GM19455 (cell line): ENCODE results near the gene FGG.

Experiments used
- ATAC-seq: cut with Tn5 transposase; IDR thresholded peaks from one replicate; pipeline ENCODE4 v1.9.1; 2021; ENCODE audit not compliant: unreplicated experiment

FGG gene

DNA sequence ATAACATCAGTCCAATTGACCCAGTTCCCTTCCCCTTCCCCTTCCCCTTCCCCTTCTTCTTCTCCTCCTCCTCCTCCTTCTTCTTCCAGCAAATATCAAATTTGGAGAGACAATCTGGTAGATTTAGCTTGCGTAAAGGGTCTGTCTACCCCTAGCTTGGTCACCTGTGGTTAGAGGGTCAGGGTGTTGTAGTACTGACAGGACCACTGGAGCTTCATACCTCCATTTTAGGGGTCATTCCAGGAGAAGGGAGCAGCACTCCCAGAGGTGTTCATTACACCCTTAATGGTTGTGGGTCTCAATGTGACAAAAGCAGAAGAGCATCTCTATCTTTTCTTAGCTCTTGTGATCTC lies 53.3 kb downstream of the FGG start:
- ATAC-seq, result peak; percentile 13
